HG03064 (cell line): ENCODE measurements around the gene KRTAP19-6.
"Not testable (repeated sequence)": the region's sequence is repeated elsewhere in the genome, so short reads cannot be mapped to it uniquely, and the experiment has no call there.

Experiments used
- ATAC-seq: cut with Tn5 transposase; IDR thresholded peaks from one replicate; pipeline ENCODE4 v1.9.1; 2021; ENCODE audit warnings: low read depth; ENCODE audit not compliant: unreplicated experiment

The KRTAP19-6 gene

GRCh38 chr21:30541764-30542163 lies at the start of gene KRTAP19-6:
Gene KRTAP19-6, minus strand, starts transcription at chr21:30541864. Its CDS starts 31 bp downstream, at chr21:30541833.
- no peak for ATAC-seq

- no peak for ATAC-seq
These were observed 48.6 kb upstream of the KRTAP19-6 start, which contains the start of gene KRTAP22-2 for GRCh38 chr21:30590297-30590696. Gene KRTAP22-2, minus strand, starts transcription at chr21:30590397.

GRCh38 chr21:30582870-30583269 lies 41.2 kb upstream of the KRTAP19-6 start:
- no peak for ATAC-seq

- ATAC-seq = no peak
These were observed 38.5 kb upstream of the KRTAP19-6 start for GRCh38 chr21:30580132-30580531.

- no peak for ATAC-seq
These were observed 37.7 kb upstream of the KRTAP19-6 start for GRCh38 chr21:30579346-30579745.

GRCh38 chr21:30577766-30578165 lies 36.1 kb upstream of the KRTAP19-6 start:
- ATAC-seq = no peak

GRCh38 chr21:30567617-30568016 lies 26.0 kb upstream of the KRTAP19-6 start:
- ATAC-seq = no peak

- no peak for ATAC-seq
These were observed 22.0 kb upstream of the KRTAP19-6 start for GRCh38 chr21:30563630-30564029.

- ATAC-seq = no peak
These were observed 21.4 kb upstream of the KRTAP19-6 start for GRCh38 chr21:30563072-30563471.

GRCh38 chr21:30561957-30562356 lies 20.3 kb upstream of the KRTAP19-6 start:
- ATAC-seq = no peak

GRCh38 chr21:30561264-30561895 lies 19.7 kb upstream of the KRTAP19-6 start, which contains the start of gene KRTAP19-7:
Gene KRTAP19-7, minus strand, starts transcription at chr21:30561314. Its CDS starts 25 bp downstream, at chr21:30561289.
- ATAC-seq = no peak

- ATAC-seq = no peak
These were observed 13.4 kb upstream of the KRTAP19-6 start for GRCh38 chr21:30555095-30555494.

GRCh38 chr21:30552782-30553181 lies 11.1 kb upstream of the KRTAP19-6 start:
- no peak for ATAC-seq

- ATAC-seq = no peak
These were observed 22.8 kb downstream of the KRTAP19-6 start for GRCh38 chr21:30518876-30519275.

- no peak for ATAC-seq
These were observed 26.0 kb downstream of the KRTAP19-6 start for GRCh38 chr21:30515681-30516080.

- not testable (repeated sequence) for ATAC-seq
These were observed 36.0 kb downstream of the KRTAP19-6 start for GRCh38 chr21:30505621-30506205.

GRCh38 chr21:30502041-30502440 lies 39.6 kb downstream of the KRTAP19-6 start, which contains the start of gene KRTAP19-5:
Gene KRTAP19-5, minus strand, starts transcription at chr21:30502141. Its CDS starts 51 bp downstream, at chr21:30502090.
- no peak for ATAC-seq

- ATAC-seq = no peak
These were observed 44.6 kb downstream of the KRTAP19-6 start, which contains the start of gene KRTAP19-4 for GRCh38 chr21:30497065-30497464. Gene KRTAP19-4, minus strand, starts transcription at chr21:30497165. Its CDS starts 55 bp downstream, at chr21:30497110.

- no peak for ATAC-seq
These were observed 49.7 kb downstream of the KRTAP19-6 start, which contains the start of gene KRTAP19-3 for GRCh38 chr21:30491963-30492428. Gene KRTAP19-3, minus strand, starts transcription at chr21:30492013. Its CDS starts 56 bp downstream, at chr21:30491957.
